AG10803 (cell line): ENCODE results near the gene SPNS1.

ENCODE experiments used
- DNase-seq: peaks from one replicate; pipeline ENCODE4 v3.0.0; 2010; ENCODE audit warnings: low read depth
- H3K4me3 ChIP-seq: 2 replicates; pipeline ENCODE4 v1.5.1; 2011; ENCODE audit warnings: mild to moderate bottlenecking, low read length, control low read depth
- CTCF ChIP-seq: conservative IDR thresholded peaks from 2 replicates; pipeline ENCODE4 v1.5.1; 2011; ENCODE audit warnings: mild to moderate bottlenecking, low read length, control low read depth, inconsistent platforms

SPNS1 gene

GRCh38 chr16:28984091-28984490 is 9.5 kb downstream of the SPNS1 start:
- H3K4me3 ChIP-seq = no peak overlapping the region
- TF ChIP-seq CTCF = no peak
- DNase-seq = no peak

GRCh38 chr16:28984619-28985135 is 10.1 kb downstream of the SPNS1 start, which contains the start of gene LAT:
LAT (plus strand) TSS chr16:28985052; CDS start chr16:28985418, 366 bp downstream.
- H3K4me3 ChIP-seq = no peak within 1 kb of the TSS
- no peak for DNase-seq
- TF ChIP-seq CTCF = no peak

- H3K4me3 ChIP-seq = no peak overlapping the region
- no peak for DNase-seq
- no peak for TF ChIP-seq CTCF
These were observed 10.8 kb downstream of the SPNS1 start for GRCh38 chr16:28985211-28986041.

GRCh38 chr16:28986046-28986445 is 11.5 kb downstream of the SPNS1 start:
- TF ChIP-seq CTCF = no peak
- no peak for DNase-seq
- no peak overlapping the region for H3K4me3 ChIP-seq

- H3K4me3 ChIP-seq = no peak overlapping the region
- no peak for TF ChIP-seq CTCF
- DNase-seq = no peak
These were observed 11.9 kb downstream of the SPNS1 start for GRCh38 chr16:28986492-28986891.

- no peak overlapping the region for H3K4me3 ChIP-seq
- no peak for TF ChIP-seq CTCF
- DNase-seq = no peak
These were observed 12.7 kb downstream of the SPNS1 start for GRCh38 chr16:28987170-28987853.
